HG03457 (cell line): ENCODE results near the gene CYP2C9.

Experiments
- ATAC-seq: cut with Tn5 transposase; IDR thresholded peaks from one replicate; pipeline ENCODE4 v1.9.1; 2021; ENCODE audit warnings: moderate number of reproducible peaks; ENCODE audit not compliant: unreplicated experiment

The CYP2C9 gene

GRCh38 chr10:95035332-95036295 lies 97.2 kb downstream of the CYP2C9 start:
- ATAC-seq = no peak

- no peak for ATAC-seq
Measured at GRCh38 chr10:95039281-95039680, 100.8 kb downstream of the CYP2C9 start.
